Common myeloid progenitor, CD34-positive (primary cell): ENCODE results near the gene CEP89.

Source experiments
- CTCF ChIA-PET: fragments of 350-600 bp; sonication (Branson Sonifier 250); formaldehyde crosslinking; loops from one replicate; lab custom pipeline; 2021; ENCODE audit warnings: antibody characterized with exemption; lab: Charles Lee
- POLR2A ChIA-PET: fragments of 350-600 bp; sonication (Branson Sonifier 250); formaldehyde crosslinking; loops from one replicate; lab custom pipeline; 2021; ENCODE audit warnings: antibody characterized with exemption; lab: Charles Lee
- DNase-seq, 3 donors: peaks; one replicate each; pipeline versions ENCODE4 v3.0.0 to v3.0.0-alpha.2; 2013
- H3K27ac ChIP-seq, 2 experiments: 1 replicate in 1 of 2; 2 replicates in 1 of 2; pipeline ENCODE4 v1.7.0; 2013; ENCODE audit warnings: inconsistent platforms in 2 of 2, low read length in 2 of 2, mild to moderate bottlenecking in 2 of 2, low read depth in 1 of 2, moderate library complexity in 1 of 2; ENCODE audit not compliant: severe bottlenecking in 2 of 2, insufficient read depth in 1 of 2, poor library complexity in 1 of 2
- H3K27me3 ChIP-seq, 5 experiments: replicated peaks in 2 of 5; 1 replicate in 3 of 5; 2 replicates in 2 of 5; pipeline versions ENCODE4 v1.6.1 to v1.7.0; 2013; ENCODE audit warnings: low read length in 4 of 5, mild to moderate bottlenecking in 2 of 5, moderate library complexity in 2 of 5, inconsistent platforms in 1 of 5; ENCODE audit not compliant: insufficient read depth in 5 of 5, control insufficient read depth in 4 of 5
- H3K36me3 ChIP-seq, 4 experiments: 1 replicate in 2 of 4; 2 replicates in 2 of 4; pipeline versions ENCODE4 v1.6.1 to v1.7.0; 2013; ENCODE audit warnings: low read length in 3 of 4, control low read depth in 1 of 4, mild to moderate bottlenecking in 1 of 4; ENCODE audit not compliant: control insufficient read depth in 4 of 4, insufficient read depth in 4 of 4
- H3K4me1 ChIP-seq, 4 experiments: 1 replicate in 3 of 4; 2 replicates in 1 of 4; pipeline versions ENCODE4 v1.6.1 to v1.7.1; 2013; ENCODE audit warnings: low read length in 3 of 4, mild to moderate bottlenecking in 3 of 4, control low read depth in 1 of 4, inconsistent platforms in 1 of 4, moderate library complexity in 1 of 4; ENCODE audit not compliant: control insufficient read depth in 4 of 4, insufficient read depth in 4 of 4; ENCODE audit errors: control extremely low read depth in 1 of 4
- H3K4me3 ChIP-seq, 7 experiments: 1 replicate in 4 of 7; 2 replicates in 3 of 7; pipeline versions ENCODE4 v1.5.1 to v1.7.0; 2013; ENCODE audit warnings: mild to moderate bottlenecking in 7 of 7, low read length in 6 of 7, moderate library complexity in 6 of 7, inconsistent platforms in 2 of 7, low read depth in 2 of 7, control low read depth in 1 of 7; ENCODE audit not compliant: insufficient read depth in 4 of 7, control insufficient read depth in 1 of 7; ENCODE audit errors: extremely low read depth in 1 of 7
- H3K9me3 ChIP-seq, 5 experiments: 1 replicate in 4 of 5; 2 replicates in 1 of 5; pipeline versions ENCODE4 v1.6.1 to v1.7.1; 2013; ENCODE audit warnings: low read length in 4 of 5, mild to moderate bottlenecking in 2 of 5, inconsistent platforms in 1 of 5, low read depth in 1 of 5, moderate library complexity in 1 of 5; ENCODE audit not compliant: control insufficient read depth in 4 of 5, insufficient read depth in 2 of 5; ENCODE audit errors: control extremely low read depth in 1 of 5
- WGBS: methylation state at CpG from one replicate; pipeline ENCODE4 v1.1.5; 2013; ENCODE audit not compliant: insufficient coverage; 5-methylcytosine and 5-hydroxymethylcytosine counted together

Gene CEP89

DNA sequence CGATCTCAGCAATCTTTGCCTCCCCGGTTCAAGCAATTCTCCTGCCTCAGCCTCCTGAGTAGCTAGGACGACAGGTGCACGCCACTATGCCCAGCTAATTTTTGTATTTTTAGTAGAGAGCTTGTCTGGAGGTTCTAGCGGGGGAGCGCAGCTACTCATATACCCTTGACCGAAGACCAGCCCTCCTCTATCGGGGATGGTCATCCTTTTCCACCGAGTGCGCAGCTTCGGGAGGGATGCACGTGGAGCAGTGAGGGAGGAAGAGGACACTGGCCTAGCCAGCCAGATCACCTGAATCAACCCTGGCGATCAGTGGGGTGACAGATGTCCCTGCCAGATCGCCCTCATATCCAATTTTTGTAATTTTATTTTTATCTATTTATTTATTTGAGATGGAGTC, 109.0 kb downstream of the CEP89 start:
- no peaks in the 10 kb centered on the region for H3K9me3 ChIP-seq
- POLR2A ChIA-PET, result no interaction called here
- CTCF ChIA-PET, result no interaction called here
- no peaks in the 10 kb centered on the region for H3K36me3 ChIP-seq
- 98% methylated on average over 8 of the region's 14 CpGs for WGBS
- H3K4me1 ChIP-seq, result no peaks in the 10 kb centered on the region
- no peak for DNase-seq
- H3K27me3 ChIP-seq, result no peaks in the 10 kb centered on the region
- H3K27ac ChIP-seq, result no peak overlapping the region
- H3K4me3 ChIP-seq, result no peak overlapping the region

DNA sequence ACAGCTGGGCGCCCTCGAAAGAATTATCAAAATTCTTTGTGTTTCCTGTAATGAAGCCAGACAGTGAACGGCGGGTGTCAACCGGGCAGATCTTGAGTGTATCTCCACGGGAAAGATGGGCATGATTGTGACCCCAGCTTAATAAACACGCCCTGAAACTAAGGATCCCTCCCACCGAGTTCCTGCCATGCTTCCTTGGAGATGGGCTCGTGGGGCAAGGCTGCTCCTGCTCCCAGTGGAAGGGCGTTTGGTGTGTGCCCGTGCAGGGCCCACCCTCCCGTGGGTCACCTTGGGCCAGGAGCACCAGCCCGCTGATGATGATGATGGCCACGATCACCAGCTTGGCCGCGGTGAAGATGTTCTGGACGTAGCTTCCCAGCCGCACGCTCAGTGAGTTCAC, 109.6 kb downstream of the CEP89 start:
- H3K27ac ChIP-seq, result no peak overlapping the region
- no peaks in the 10 kb centered on the region for H3K9me3 ChIP-seq
- DNase-seq, result no peak
- no peak overlapping the region for H3K4me3 ChIP-seq
- WGBS, result 95% methylated on average over 18 of the region's 19 CpGs
- no peaks in the 10 kb centered on the region for H3K36me3 ChIP-seq
- H3K27me3 ChIP-seq, result no peaks in the 10 kb centered on the region
- CTCF ChIA-PET, result no interaction called here
- no peaks in the 10 kb centered on the region for H3K4me1 ChIP-seq
- POLR2A ChIA-PET, result no interaction called here

GRCh38 chr19:32861596-32861995, 110.2 kb downstream of the CEP89 start:
- ChIA-PET CTCF (no interaction called here), POLR2A (no interaction called here)
- DNase-seq, result no peak
- 80% methylated on average over 1 of the region's 3 CpGs for WGBS
- Histone ChIP-seq H3K36me3 (no peaks in the 10 kb centered on the region), H3K27ac (no peak overlapping the region), H3K4me1 (no peaks in the 10 kb centered on the region), H3K4me3 (no peak overlapping the region), H3K27me3 (no peaks in the 10 kb centered on the region), H3K9me3 (no peaks in the 10 kb centered on the region)

- Histone ChIP-seq H3K36me3 (no peaks in the 10 kb centered on the region), H3K27ac (no peak overlapping the region), H3K4me3 (no peak overlapping the region), H3K27me3 (no peaks in the 10 kb centered on the region), H3K9me3 (no peaks in the 10 kb centered on the region), H3K4me1 (no peaks in the 10 kb centered on the region)
- no peak for DNase-seq
- WGBS, result 98% methylated on average over 18 of the region's 19 CpGs
- ChIA-PET CTCF (no interaction called here), POLR2A (no interaction called here)
Measured at GRCh38 chr19:32859591-32859990, 112.2 kb downstream of the CEP89 start.

GRCh38 chr19:32858559-32858958, 113.2 kb downstream of the CEP89 start:
- Histone ChIP-seq H3K4me3 (no peak overlapping the region), H3K9me3 (no peaks in the 10 kb centered on the region), H3K4me1 (no peaks in the 10 kb centered on the region), H3K27me3 (no peaks in the 10 kb centered on the region), H3K36me3 (no peaks in the 10 kb centered on the region), H3K27ac (no peak overlapping the region)
- ChIA-PET POLR2A (no interaction called here), CTCF (no interaction called here)
- 98% methylated on average over 8 of the region's 10 CpGs for WGBS
- DNase-seq, result no peak

DNA sequence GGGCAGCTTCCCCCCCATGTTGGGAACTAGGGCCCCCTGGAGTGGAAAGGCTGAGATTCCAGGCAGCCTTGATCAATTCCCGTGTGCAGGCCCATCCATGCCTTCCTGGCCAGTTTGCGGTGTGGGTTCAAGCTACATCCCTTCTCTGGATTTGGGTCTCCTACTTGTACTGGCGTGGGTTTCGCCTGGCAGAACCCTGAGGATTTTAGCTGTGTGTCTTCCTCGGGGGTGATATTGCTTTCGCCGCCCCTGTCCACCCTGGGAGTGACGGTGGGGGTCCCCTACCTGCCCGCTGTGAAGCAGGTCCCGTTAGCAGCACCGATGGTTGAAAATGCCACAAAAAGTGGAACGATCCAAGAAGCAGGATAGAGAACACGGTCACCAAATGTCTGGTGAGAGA, 113.6 kb downstream of the CEP89 start:
- no peak overlapping the region for H3K4me3 ChIP-seq
- ChIA-PET POLR2A (no interaction called here), CTCF (no interaction called here)
- no peaks in the 10 kb centered on the region for H3K36me3 ChIP-seq
- 98% methylated on average over 13 of the region's 13 CpGs for WGBS
- no peak for DNase-seq
- H3K27ac ChIP-seq, result no peak overlapping the region
- no peaks in the 10 kb centered on the region for H3K27me3 ChIP-seq
- no peaks in the 10 kb centered on the region for H3K9me3 ChIP-seq
- no peaks in the 10 kb centered on the region for H3K4me1 ChIP-seq

DNA sequence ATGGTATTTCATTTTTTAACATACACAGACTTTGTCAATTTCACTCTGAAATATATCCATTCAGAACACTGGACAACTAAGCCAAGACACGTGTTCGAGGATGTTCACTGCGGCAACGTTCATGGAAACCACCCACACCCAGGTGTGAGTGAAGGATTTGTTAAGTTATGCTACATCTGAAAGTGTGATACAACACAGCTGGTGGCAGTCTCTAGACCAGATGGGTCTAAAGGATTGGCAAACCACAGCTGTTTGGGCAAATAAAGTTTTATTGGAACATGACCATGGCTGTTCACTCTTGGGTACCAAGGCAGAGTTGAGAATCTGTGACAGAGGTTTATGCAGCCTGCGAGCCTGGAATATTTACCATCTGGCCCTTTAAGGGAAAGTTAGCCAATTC, 114.2 kb downstream of the CEP89 start:
- WGBS, result no CpG with 5 or more reads among the region's 5 CpGs
- H3K36me3 ChIP-seq, result no peaks in the 10 kb centered on the region
- CTCF ChIA-PET, result no interaction called here

More for the DNA sequence above, 114.2 kb downstream of the CEP89 start:
- Histone ChIP-seq H3K27me3 (no peaks in the 10 kb centered on the region), H3K9me3 (no peaks in the 10 kb centered on the region), H3K27ac (no peak overlapping the region), H3K4me3 (no peak overlapping the region), H3K4me1 (no peaks in the 10 kb centered on the region)
- DNase-seq, result no peak
- POLR2A ChIA-PET, result no interaction called here
